HG03159 (cell line): ENCODE measurements around the gene ESPN.

Experiments used
- ATAC-seq: cut with Tn5 transposase; IDR thresholded peaks from one replicate; pipeline ENCODE4 v1.9.1; 2021; ENCODE audit warnings: mild to moderate bottlenecking, moderate library complexity; ENCODE audit not compliant: unreplicated experiment

Gene ESPN

GRCh38 chr1:6508816-6509189 lies 84.2 kb downstream of the ESPN start:
- no peak for ATAC-seq

DNA sequence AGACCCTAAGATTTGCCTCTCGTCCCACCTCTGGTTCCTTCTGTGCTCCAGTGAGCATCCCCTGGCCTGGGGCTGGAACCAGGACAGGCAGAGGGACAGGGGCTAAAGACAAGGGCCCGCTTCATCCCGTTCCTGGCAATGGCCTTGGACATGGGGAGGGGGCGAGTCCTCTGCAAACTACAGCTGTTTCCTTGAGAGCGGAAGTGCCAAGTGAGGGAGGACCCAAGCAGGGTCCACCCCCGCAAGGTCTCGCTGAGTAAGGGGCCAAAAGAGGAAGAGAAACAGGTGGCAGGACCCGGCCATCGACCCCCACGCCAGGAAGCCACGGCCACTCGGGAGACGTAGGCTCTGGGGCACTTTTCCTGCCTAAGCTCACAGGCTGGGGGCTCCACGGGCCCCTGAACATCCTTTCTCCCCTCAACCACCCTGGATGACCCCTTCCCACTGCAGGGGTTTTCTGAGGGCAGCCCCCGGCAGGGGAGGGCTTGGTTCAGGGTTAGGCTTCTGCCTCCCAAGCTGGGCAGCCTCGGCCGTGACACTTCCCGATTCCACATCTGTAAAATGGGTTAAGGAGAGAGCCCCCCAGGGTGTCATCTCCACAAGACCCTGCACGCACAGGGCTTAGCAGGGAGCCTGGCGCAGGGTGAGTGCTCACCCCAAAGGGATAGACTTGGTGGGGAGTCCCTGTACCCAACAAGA lies 84.8 kb downstream of the ESPN start:
- ATAC-seq, result no peak

GRCh38 chr1:6509919-6510291 lies 85.3 kb downstream of the ESPN start:
- ATAC-seq, result no peak

- ATAC-seq, result no peak
These were observed 85.9 kb downstream of the ESPN start for GRCh38 chr1:6510493-6510892.
